HG03066 (cell line): Measurements from ENCODE around the gene NOL4L.

Source experiments
- ATAC-seq: cut with Tn5 transposase; IDR thresholded peaks from one replicate; pipeline ENCODE4 v1.9.1; 2021; ENCODE audit warnings: low read depth; ENCODE audit not compliant: unreplicated experiment

NOL4L gene, protein sequence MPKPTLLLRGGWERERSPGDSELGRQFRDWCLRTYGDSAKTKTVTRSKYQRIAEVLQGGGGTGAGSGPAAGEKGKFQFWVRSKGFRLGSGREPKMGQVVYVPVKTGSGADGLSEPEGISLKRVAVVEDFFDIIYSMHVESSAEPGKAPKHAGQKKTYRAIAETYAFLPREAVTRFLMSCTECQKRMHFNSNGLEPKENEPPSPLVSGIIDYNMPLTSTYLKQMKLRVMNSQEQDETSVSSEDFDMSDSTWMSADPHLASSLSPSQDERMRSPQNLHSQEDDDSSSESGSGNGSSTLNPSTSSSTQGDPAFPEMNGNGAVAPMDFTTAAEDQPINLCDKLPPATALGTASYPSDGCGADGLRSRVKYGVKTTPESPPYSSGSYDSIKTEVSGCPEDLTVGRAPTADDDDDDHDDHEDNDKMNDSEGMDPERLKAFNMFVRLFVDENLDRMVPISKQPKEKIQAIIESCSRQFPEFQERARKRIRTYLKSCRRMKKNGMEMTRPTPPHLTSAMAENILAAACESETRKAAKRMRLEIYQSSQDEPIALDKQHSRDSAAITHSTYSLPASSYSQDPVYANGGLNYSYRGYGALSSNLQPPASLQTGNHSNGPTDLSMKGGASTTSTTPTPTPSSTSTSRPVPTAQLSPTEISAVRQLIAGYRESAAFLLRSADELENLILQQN

DNA sequence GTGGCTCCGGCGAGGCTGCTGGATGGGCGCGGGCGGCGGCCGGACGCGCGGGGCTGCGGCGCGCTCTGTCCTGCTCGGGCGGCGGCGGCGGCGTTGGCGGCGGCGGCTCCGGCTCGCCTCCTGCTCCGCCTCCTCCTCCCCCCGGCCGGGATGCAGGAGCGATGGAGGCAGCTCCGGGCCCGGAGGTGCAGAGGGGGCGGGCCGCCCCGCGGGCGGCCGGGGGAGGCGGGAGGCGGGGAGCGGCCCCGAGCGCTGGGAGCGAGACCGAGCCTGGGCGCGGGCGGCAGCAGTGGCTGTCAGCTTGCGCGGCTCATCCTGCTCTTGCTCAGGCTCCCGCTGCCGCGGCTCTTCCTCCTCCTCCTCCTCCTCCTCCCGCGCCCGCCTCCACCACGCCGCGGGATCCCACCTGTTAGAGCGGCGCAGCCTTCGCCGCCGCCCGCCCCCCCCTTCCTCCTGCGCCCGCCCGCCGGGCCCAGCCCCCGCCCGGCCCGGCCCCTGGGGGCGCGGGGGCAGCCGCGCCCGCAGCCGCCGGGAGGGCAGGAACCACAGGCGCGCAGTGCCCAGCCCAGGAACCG lies at the start of gene NOL4L:
NOL4L (minus strand) TSS at position 323 of the 575 bp plus-strand sequence. CDS start 443 bp downstream, outside the sequence.
- ATAC-seq, result no peak

DNA sequence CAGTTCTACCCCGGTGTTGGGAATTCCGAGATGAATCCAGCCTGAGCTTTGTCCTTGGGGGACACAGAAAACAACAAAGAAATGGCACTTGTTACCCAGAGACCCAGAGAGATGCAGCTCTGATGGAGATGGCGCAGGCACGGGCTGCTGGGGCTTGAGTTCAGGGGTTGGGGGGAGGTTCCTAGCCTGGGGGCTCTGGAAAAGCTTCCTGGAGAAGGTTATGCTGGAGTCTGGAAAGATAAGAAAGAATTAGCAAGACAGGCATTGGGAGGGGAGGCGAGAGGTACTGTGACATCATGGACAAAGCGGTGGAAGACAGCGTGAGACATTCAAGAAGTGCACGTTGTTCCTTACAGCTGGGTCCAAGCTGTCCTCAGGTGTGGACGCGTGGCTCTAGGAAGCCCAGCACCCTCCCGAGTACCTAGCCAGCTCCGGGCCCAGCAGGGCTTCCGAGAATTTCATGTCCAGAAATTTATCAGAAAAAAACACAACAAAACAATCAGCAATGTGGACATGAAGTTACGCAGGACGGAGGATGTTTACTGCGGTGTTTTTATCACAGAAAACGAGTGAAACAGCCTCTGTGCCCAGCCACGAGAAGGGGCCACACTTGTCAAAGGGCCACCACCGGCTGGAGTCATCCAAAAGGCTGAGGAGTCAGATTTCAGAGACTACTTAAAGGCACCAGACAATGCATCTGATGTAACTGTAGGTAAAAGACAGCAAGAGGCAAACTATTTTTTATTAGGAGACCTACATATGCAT lies 49.1 kb upstream of the NOL4L start:
- no peak for ATAC-seq

DNA sequence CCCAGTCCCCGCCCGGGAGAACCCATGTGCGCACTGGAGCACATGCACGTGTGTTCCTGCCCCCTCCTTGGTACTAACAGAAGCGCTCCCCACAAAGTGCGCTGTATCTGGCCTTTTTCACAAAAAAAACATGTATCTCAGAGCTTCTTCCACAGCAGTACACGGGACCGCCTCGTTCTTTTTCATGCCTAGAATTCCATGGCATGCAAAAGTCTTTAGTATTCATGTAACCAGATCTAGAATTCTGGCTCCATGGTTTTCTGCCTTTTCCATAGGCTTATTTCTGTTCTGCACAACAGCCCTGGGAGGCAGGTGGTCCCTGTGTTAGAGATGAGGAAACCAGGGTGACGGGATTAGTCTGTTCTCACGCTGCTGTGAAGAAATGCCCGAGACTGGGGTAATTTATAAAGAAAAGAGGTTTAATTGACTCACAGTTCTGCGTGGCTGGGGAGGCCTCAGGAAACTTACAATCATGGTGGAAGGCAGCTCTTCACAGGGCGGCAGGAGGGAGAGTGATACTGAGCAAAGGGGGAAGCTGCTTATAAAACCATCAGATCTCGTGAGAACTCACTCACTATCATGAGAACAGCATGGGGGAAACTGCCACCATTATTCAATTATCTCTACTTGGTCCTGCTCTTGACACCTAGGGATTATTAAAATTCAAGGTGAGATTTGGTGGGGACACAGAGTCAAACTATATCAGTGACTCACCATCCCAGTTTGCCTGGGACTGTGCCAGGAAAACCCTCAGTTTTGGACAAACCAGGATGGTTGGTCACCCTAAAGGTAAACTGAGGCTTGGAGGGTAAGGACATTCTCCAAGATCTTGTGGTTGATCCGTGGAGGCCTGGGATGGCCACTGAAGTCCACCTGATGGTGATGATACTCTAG lies 47.6 kb upstream of the NOL4L start:
- ATAC-seq, result no peak

DNA sequence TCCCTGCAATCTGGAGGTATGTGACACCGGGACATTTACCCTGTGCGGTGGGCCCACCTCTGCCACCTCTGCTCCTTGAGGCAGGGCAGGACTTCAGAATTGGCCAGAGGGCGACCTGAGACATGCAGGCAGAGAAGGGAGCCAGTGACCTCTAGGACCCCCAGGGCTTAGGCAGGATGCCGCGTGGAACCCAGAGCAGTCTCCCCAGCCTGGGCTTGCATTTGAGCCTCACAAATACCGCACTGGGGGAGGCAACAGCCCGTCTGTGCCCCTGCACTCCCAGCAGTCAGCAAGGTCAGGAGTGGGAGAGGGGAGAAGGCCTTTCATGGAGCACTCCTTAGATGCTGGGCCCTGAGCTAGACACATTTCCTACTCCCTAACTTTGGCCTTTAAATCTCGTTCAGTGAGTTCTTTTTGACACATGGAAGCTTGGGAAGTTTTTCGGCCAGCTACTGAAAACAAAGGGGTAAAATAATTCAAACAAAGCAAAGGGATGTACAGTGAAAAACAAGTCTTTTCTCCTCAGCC lies 46.9 kb upstream of the NOL4L start:
- ATAC-seq, result no peak

DNA sequence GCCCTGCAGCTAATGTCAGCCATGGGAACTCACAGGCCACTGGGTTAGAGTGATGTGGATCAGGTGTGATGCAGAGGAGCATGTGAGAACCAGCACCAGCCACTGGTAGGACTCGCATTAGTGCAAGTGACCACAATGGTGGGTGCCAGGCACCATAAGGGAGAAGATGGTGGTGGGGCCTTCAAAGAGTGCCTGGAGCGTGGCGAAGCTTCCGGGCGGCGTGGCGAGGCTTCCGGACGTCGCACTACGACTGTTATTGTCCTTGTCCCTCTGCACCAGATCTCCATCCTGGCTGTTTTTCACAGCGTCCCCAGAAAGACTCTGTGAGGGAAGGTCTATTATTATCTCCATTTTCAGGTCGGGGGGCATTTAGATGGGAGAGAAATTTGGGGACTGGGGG lies 44.7 kb upstream of the NOL4L start:
- no peak for ATAC-seq

DNA sequence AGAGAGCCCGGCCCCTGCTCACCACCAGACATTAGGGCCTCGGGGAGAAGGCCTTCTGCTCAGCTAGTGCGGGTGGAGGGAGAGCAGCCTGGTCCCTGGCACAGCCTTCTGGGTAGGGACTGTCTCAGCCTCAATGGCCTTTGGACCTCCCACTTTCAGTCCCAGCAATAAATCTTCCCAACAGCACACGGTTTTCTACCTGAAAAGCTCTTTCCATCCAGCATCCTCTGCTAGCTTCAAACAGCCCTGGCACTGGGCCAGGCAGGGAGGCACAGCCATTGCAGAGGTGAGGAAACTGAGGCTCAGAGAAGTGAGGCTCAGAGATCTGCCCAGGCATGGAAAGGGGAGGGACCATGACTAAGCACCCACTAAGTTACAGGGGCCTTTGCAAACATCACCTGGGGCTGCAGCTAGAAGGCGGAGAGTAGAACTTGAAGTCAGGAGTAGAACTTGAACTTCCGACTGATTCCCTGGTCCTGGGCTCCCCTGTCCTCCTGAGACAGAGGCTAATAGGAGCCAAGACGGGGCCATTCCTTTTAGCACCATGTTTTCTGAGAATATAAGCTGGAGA lies 43.9 kb upstream of the NOL4L start:
- ATAC-seq, result no peak

DNA sequence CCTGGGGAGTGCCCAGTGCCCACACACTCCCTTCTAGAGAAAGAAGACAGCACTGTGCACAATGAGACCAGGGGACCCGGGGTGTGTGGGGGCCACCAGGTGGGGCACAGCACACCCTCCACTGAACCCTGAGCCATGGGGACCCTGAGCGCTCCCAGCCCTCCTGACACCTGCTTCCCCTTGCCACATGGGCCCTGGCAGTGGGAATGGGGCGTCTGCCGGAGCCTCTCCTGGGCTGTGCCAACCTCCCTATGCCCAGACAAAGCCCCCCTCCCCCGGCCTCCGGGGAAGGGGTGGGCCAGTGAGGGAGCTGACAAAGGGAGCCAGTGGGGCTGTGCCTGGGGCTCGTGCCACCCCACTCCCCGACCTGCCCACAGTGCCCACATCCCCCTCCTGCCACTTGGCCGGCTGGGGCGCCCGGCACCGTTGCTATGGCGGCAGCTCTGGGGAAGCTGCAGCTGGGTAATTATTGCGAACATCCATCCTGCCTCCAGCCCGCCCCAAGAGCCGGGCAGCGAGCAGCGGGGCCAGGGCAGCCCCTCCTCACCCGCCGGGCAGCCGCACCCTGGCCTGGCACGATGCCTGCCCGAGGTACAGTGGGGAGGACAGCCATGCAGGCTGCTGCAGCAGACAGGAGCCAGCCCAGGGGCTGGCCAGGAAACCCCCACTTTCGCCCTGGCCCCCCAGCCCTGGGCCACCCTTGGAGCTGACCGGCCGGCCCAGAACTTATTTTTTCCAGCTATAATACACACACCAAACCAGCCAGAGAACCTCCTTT lies 41.9 kb upstream of the NOL4L start:
- no peak for ATAC-seq

DNA sequence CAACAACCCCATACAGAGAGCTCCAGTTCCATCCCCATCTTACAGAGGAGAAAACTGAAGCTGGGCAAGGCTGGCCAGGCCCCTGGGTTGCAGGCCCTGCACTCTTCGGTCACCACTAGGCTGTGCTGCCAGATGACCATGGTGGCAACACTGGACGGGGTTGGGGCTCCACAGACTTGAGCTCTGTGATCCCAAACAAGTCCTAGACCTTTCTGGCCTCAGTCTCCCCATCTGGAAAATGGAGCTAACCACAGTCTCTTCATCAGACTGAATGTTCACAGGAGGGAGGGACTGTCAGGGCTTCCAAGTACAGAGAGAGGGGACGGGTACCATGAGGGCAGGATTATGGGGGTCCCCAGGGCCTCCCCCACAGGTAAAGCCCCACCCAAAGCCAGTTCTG lies 41.3 kb upstream of the NOL4L start:
- no peak for ATAC-seq

DNA sequence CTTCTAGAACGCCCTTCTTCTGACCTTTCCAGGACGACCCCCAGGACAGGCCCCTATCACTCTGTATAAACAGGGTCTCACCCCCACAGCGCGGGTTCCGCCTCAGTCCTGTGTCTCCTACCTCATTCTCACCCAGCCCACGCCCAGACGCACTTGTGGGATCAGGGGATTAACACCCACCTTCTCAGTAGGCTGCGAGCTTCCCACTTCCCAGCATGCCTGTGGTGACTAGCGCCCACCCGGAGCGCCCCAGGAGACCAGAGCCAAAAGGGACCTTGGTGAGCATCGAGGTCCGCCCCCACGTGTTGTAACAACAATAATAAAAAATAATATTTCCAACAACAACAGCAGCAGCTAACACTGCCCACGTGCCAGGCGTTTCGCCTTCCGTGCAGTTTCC lies 40.9 kb upstream of the NOL4L start:
- no peak for ATAC-seq

DNA sequence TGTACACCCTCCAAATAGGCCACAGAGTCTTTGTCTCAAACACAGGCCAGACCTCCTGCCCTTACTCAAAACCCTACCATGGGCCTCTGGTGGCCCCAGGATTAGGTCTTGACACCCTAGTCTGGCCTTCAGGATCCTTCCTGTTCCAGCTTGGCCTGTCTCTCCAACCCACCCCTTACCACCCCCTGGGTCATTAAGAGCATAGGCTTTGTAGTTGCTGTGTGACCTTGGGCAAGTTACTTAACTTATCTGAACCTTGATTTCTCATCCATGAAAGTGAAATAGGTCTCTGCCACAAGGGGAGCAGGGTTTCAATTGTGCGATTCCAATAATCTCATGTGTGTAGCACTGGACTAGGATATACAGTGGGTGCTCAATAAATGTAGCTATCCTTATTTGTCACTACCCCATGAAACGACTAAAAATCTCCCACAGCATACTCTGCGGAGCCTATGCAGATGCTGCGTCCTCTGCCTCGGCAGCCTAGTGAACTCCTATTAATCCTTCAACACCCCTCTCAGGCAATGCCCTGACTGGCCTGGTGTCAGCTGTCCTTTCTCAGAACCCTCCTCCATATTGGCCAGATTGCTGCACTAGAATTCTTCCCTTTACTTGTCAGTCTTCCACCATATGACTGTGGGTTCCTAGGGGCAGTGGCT lies 39.7 kb upstream of the NOL4L start:
- ATAC-seq, result no peak

DNA sequence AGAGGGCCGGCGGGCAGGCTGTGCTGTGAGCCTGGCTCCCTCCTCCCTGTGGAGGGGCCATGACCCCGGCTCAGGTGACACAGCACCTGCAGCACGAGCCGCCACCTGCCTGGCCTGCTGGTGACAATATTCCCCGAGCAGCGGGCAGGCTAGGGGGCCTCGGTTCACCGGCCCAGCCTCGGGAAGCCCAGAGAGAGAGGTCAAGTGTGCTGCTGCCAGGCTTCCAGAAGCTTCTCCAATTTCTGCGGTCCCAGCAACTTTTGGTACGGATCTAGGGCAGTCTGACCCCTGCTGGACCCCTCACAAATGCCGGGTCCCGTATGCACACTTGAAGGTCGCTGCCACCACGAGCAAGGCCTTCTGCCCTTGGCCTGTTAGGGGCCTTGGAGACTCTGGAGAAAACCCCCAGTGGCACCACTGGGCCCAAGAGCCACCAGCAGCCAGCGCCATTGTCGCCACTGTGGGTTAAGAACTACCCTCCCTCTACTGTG lies 38.6 kb upstream of the NOL4L start:
- no peak for ATAC-seq

DNA sequence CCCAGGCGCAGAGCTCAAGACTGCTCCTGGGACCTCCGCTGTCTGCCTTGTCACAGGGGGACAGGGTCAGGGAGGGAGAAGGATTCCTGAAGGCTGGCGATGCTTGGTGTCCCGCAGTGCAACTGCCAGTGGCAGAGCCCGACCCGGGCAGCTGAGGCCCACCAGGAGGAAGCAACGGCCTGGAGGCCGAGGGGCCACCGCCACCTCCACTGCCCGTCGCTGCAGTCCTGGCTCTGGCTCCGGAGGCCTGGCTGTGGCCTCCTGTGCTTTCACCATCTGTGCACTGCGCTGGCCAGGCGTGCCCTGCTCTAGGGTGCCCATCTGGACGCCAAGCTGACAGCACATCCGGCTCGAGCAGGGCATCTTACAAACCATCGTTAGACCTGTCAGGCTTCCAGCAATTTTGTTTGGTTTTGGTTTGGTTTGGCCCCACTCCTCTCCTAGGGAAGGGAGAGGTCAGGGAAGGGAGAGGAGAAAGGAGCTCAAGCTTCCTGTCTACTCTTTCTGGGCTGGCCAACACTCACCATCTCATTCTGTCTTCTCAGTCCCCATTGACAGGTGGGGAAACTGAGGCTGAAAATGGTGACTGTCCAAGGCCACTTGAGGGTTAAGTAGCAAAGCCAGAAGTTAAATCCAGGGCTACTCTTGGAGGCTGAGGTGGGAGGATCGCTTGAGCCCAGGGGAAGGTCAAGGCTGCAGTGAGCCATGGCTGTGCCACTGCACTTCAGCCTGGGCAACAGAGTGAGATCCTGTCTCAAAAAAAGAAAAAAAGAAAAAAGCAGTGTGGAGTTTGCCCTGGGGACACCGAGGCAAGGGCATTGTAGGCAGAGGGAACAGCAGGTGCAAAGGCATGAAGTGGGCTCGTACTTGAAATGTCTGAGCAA lies 37.7 kb upstream of the NOL4L start:
- no peak for ATAC-seq

DNA sequence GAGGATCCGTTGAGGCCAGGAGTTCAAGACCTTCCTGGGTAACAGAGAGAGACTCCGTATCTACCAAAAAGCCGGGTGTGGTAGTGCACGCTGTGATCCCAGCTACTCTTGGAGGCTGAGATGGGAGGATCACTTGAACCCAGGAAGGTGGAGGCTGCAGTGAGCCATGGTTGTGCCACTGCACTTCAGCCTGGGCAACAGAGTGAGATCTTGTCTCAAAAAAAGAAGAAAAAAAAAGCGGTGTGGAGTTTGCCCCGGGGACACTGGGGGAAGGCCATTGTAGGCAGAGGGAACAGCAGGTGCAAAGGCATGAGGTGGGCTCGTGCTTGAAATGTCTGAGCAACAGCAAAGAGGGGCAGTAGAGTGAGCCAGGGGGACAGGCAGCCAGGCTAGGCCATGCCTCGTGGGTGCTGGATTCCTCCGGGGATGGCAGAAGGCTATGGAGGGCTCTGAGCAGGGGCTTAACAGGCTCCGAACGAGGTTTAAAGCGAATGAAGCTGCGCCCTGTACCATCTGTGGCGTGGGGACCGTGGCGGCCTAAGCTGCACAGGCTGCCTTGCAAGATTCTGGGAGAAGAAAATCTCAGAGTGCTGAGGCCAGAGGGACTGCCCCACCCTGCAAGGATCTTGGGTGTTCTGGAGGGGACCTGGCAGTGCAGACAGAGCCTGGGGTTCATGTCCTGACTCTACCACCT lies 36.9 kb upstream of the NOL4L start:
- ATAC-seq, result no peak

DNA sequence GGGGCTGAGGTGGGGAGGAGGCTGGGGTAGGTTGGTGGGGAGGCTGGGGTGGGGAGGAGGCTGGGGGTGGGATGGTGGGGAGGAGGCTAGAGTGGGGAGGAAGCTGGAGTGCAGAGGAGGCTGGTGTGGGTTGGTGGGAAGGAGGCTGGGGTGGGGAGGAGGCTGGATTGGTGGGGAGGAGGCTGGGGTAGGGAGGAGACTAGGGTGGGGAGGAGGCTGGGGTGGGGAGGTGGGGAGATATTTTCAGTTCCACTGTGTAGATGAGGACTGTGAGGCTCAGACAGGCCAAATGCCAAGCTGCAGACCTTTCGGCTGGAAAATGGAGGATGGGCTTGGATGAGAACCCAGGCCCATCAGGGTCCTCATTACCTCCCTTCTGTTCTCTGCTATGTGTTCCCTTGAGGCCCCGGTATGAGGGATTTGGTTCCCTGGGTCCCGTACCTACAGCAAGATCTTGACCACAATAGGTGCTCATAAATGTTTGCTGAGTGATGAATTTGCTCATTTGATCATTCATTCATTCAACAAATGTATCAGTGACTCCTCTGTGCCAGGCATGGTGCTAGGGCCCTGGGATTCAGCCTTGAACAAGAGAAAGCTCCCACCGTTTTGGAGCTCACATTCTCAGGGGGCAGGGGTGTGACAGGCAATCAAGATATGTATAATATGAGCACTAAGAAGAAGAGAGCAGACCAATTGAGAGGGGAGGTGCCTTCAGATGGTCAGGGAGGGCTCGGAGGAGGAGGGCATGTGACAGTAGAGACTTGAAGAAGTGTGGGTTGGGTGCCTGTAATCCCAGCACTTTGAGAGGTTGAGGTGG lies 36.1 kb upstream of the NOL4L start:
- ATAC-seq, result no peak

DNA sequence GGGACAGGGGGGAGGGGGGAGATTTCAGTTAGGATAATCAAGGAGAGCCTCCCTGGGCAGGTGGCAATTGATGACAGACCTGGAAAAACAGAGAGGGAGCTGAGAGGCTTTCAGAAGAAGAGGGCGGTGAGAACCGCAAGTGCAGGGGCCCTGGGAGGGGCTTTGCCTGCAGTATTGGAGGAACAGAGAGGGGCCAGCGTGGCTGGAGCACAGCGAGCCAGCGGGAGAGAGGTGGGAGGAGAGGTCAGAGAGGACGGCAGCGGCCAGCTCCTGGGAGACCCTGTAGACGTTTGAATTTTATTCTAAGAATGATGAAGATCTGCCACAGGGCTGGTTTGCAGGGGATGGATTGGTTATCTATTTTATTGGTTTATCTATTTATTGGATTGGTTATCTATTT lies 34.5 kb upstream of the NOL4L start:
- no peak for ATAC-seq

DNA sequence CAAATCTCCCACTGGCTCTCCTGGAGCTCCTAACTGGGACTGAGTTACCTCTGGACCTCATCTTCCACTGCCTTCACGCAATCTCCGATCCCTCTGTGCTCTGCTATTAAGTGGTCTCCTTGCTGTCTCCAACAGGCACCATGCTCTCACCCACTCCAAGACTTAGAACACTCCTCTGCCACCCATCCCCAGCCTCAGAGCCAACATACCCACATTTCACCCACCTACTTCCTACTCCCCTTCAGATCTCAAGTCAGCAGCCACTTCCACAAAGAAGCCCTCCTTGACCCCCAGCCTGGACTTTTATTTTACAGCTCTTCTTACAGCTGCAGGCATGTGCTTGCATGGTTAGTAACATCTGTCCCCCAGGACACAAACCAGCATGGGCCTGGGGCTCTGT lies 29.6 kb upstream of the NOL4L start:
- no peak for ATAC-seq
